ENCODE measurements around the gene CANX.

CANX gene

DNA sequence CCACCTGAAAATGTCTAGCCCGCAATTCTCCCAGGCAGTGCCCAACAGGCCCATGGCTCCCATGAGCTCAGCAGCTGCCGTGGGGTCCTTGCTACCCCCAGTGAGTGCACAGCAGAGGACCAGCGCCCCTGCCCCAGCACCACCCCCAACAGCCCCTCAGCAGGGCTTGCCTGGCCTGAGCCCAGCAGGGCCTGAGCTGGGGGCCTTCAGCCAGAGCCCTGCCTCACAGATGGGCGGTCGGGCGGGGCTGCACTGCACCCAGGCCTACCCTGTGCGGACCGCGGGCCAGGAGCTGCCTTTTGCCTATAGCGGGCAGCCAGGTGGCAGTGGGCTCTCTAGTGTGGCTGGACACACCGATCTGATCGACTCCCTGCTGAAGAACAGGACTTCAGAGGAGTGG lies 75.7 kb downstream of the CANX start:
- DNase-seq (ENCODE audit: low spot score), result no peak

DNA sequence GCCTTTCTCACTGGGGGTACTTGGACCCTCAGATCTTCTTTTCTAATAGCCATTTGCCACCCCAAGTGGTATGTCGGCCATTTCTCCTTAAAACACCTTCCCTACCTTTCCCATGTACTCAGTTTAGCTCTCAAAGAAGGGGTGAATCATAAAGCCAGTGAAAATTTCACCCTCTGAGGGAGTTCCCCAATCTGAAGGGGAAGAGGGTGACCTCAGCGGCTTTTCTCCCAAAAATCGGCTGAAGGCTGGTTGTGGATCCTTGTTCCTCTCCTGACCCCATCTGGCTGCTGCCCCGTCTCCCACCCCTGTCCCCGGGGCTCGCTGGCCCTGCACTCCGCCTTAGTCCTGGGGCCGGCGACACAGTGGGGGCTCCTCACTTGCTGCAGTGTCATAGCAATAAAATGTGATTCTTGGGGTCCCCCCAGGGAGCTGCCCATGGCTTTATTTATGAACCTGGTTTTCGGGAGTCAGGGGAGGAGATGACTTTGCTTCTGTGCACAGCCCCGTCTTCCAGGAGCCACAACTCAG lies 77.7 kb downstream of the CANX start:
- DNase-seq (ENCODE audit: low spot score), result no peak

DNA sequence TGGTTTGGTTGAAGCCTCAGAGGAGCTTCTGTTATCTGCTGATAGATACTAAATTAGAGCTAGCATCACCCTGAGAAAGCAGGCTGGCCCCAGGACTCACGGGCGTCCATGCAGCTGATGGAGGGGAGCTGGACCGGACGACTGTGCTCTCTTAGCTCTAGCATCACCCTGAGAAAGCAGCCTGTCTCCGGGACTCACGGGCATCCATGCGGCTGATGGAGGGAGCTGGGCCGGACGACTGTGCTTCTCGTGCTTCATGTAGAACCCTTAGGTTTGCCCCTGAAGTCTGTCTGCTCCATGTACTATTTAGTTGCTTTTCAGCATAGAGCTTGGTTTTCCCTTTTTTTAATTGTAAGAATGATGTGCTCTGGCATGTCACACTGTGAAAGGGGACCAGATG lies 78.7 kb downstream of the CANX start:
- no peak for DNase-seq (ENCODE audit: low spot score)

DNA sequence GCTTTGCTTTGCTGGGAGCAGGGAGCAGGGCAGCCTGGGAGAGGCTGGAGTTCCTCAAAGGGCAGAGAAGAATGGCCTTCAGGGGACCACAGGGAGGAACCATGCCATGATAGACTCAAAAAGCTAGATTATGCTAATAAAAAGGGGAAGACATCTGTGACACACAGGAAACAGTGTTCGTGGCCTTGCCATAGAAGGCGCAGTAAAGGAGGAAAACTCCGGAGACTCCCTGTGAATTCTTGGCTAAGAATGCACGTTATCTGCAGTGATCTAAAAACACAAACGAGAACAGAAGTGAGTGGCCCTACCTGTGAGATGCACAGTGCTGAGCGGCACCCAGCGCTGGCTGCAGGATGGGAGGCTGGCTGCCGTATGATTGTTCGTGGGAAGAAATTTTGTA lies 79.1 kb downstream of the CANX start:
- no peak for DNase-seq (ENCODE audit: low spot score)

DNA sequence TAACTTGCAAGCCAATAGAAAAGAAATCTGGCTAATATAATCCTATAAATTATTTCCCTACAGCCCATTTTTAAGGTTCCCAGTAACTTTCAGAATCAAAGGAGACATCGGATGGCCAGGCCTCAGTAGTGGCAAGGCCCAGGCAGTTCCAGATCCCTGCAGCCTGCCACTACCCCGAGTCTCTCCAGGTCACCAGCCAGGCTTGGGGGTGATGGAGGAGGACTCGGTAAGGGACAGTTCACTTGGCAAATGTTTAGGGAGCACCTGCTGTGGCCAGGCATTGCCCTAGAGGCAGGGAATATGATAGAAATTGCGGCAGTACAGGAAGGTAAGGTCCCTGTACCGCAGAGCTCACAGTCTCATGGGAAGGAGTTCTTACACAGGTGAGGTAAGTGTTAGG lies 79.8 kb downstream of the CANX start:
- no peak for DNase-seq (ENCODE audit: low spot score)

DNA sequence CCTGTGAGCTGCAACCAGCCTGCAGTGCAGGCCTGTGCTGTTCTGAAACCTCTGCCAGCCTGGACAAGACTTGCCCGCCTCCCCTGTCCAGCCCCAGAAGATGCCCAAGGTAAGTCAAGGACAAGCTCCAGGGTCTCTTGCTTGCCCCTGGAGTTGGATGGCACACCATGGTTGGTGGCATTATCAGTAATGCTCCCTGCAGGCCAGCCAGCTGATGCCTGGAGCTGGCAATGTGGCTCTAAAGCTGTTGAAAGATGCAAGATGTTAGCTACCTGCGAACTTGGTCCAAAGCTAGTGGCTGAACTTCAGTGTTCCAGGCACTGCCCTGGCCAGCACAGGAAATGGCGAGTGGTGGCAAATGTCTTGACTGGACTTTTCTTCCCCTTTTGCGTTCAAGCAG lies 81.1 kb downstream of the CANX start:
- DNase-seq (ENCODE audit: low spot score), result no peak

DNA sequence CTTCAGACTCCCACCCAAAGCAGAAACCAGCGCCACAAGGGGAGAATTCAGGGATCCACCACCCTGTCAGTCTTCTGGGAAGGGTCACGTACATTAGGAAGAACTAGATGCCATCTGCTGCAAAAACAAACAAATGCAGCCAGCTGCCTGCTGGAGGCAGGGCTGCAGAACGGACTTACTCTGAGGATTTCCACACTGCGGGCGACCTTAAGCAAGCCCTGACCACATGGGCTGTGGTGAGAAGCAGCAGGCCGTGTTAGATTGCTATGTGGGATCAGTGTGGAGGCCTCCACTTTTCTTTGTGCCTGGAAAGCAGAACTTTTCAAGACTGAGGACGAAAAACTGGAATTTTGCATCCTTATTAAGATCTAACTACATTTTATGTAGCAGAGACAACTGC lies 81.6 kb downstream of the CANX start:
- DNase-seq (ENCODE audit: low spot score), result no peak
